ENCODE results near the gene ZNF280B. TPM values are rescaled to one million over a fixed set of nuclear protein-coding genes. Genes with fewer than 3 reads are reported as not detected.

Gene ZNF280B
- total and polyA plus RNA-seq, 9 of the 15 experiments (the other 6 are each of a cell fraction or from before 2014, with no cell fraction given): 7.7 to 29.9 (median 20.0) TPM

GRCh38 chr22:22479999-22480532 lies 28.5 kb downstream of the ZNF280B start (continued):
- TF ChIP-seq ARID3A (IDR thresholded peaks at IDR 0.05; ENCODE audit: borderline replicate concordance, low read depth, low read length): no peak
- peak; percentile 50; the same call in 1 of the 2 replicates for TF ChIP-seq ATF3 (IDR thresholded peaks at IDR 0.05)
- no peak; the same call in 1 of the 2 replicates for TF ChIP-seq ATF3 (CRISPR knock-in tag; conservative IDR thresholded peaks at IDR 0.05)
- no peak for TF ChIP-seq RFX1 (IDR thresholded peaks at IDR 0.05)
- TF ChIP-seq ATF7 (IDR thresholded peaks at IDR 0.05): no peak
- TF ChIP-seq ZNF583 (CRISPR knock-in tag; IDR thresholded peaks at IDR 0.05): peak; percentile 81; the same call in 1 of the 2 replicates
- TF ChIP-seq L3MBTL2 (IDR thresholded peaks at IDR 0.05): 0 out of 2 replicates have a peak, but pooled peaks have one; percentile 8
- no peak for TF ChIP-seq ZNF274 (IDR thresholded peaks at IDR 0.05; ENCODE audit: borderline replicate concordance, low read depth, low read length)
- 0 out of 2 replicates have a peak, but pooled peaks have one; percentile 68 for TF ChIP-seq ZNF77 (CRISPR knock-in tag; IDR thresholded peaks at IDR 0.05)
- TF ChIP-seq TCF7 (IDR thresholded peaks at IDR 0.05; ENCODE audit: borderline replicate concordance): 0 out of 2 replicates have a peak, but pooled peaks have one; percentile 39
- peak; percentile 62; the same call in 1 of the 2 replicates for TF ChIP-seq HIVEP1 (CRISPR knock-in tag; IDR thresholded peaks at IDR 0.05)
- no peak for TF ChIP-seq RBM39 (optimal IDR thresholded peaks at IDR 0.05; ENCODE audit: low read depth, low read length)
- TF ChIP-seq ZFP1 (CRISPR knock-in tag; IDR thresholded peaks at IDR 0.05): 0 out of 2 replicates have a peak, but pooled peaks have one; percentile 31
- no peak for TF ChIP-seq PHB (CRISPR knock-in tag; IDR thresholded peaks at IDR 0.05)
- TF ChIP-seq NR2F6 (CRISPR knock-in tag; IDR thresholded peaks at IDR 0.05): no peak
- no peak for TF ChIP-seq ZBTB8A (IDR thresholded peaks at IDR 0.05; ENCODE audit: partially characterized antibody)
- no peak for TF ChIP-seq FOS (IDR thresholded peaks at IDR 0.05; ENCODE audit: extremely low read depth, insufficient read length)
- TF ChIP-seq NFXL1 (CRISPR knock-in tag; IDR thresholded peaks at IDR 0.05): 0 out of 2 replicates have a peak, but pooled peaks have one; percentile 74
- no peak for TF ChIP-seq SMARCA4 (IDR thresholded peaks at IDR 0.05)

Data from K562 (cell line).